Activated gamma-delta T cell treated with Interleukin-2 at 50 U/mL for 16 hours (primary cell): ENCODE measurements around the gene CSF2RB.

Experiments
- DNase-seq: peaks from one replicate; pipeline ENCODE4 v3.0.0-alpha.2; 2020

The CSF2RB gene

GRCh38 chr22:36913427-36914389 is at the start of gene CSF2RB:
Gene CSF2RB (plus strand): TSS chr22:36913628. CDS start chr22:36922208, 8,580 bp downstream.
- DNase-seq, result no peak

- no peak for DNase-seq
These were observed 49.4 kb upstream of the CSF2RB start for GRCh38 chr22:36863979-36864378.

DNA sequence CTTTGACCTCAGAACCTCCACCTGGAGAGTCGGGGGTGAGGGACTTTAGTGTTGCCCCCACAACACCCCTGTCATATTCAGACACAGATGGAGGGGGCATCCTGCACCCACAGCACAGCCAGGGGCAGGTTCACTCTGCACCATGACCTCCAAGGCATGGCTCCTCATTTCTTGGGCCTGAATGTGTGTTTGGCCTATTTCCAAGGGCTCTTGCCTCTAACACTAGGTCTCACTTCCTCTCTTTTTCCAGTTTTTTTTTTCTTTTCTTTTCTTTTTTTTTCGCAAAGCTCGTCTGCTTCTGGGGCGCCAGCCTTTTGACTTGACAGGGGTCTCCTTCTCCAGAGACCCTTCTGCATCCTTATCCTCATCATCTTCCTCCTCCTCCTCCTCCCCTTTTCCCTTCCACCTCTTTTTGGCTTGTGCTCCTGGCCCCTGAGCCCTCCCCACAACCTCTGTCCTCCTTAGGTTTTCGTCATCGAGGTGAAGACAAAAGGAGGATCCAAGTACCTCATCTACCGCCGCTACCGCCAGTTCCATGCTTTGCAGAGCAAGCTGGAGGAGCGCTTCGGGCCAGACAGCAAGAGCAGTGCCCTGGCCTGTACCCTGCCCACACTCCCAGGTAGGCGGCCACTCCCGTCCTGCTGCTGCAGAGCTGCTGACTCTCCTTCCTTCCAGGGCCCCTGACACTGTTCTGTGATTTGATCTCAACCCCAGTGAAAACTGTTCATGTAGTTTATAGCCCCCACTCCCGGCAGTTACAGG is 48.8 kb upstream of the CSF2RB start:
- DNase-seq, result no peak

- no peak for DNase-seq
These were observed 48.1 kb upstream of the CSF2RB start for GRCh38 chr22:36865346-36865745.

DNA sequence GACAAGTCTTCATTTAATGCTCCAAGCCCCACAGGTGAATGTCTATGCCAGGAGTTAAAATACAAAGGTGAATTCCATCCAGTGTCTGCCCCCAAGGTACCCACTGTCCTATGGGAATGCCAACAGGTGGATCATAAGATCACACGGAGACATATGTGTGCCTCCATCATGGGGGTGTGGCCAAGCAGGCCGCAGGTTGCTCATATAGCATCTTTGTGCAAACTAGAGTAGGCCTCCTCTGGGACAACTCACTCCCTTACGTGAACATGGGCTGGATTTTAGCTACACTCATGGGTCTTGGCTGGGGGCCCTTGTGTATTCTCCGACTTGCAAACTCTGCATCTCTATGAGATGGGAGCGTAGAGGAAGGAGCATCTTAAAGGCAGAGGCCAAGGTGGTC is 45.7 kb upstream of the CSF2RB start:
- DNase-seq, result no peak

- DNase-seq, result no peak
These were observed 44.8 kb upstream of the CSF2RB start for GRCh38 chr22:36868546-36869181.

DNA sequence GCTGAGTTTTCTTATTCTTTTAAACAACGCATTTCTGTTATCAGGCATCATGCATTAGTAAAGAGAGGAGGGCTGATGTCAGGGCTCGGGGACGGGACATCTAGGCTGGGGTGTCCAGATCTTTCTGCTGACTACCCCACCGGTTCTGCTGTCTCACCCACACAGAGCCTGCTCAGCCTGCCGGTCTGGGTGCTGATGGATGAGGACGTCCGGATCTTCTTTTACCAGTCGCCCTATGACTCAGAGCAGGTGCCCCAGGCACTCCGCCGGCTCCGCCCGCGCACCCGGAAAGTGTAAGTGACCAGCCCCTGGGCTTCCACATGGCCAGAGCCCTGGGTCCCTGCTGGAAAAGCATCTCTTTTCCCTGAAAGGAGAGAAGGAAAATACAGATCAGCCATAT is 43.2 kb upstream of the CSF2RB start:
- no peak for DNase-seq

- DNase-seq, result no peak
These were observed 41.8 kb upstream of the CSF2RB start for GRCh38 chr22:36871669-36872081.

DNA sequence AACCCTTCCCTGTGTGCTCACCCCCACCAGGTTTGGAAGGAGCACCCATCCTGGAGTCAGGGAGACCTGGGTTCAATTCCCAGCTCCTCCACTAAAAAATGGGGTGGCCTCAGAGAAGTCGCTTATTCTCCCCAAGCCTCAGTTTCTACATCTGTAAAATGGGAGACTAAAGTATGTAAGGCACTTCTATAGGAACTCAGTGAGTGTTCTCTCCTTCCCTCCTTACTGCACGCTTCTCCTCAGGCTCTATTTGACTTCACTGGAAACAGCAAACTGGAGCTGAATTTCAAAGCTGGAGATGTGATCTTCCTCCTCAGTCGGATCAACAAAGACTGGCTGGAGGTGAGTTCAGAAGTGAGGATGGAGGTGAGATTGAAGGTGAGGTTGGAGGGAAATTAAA is 41.3 kb upstream of the CSF2RB start:
- DNase-seq, result no peak

- no peak for DNase-seq
These were observed 40.4 kb upstream of the CSF2RB start for GRCh38 chr22:36872866-36873498.

DNA sequence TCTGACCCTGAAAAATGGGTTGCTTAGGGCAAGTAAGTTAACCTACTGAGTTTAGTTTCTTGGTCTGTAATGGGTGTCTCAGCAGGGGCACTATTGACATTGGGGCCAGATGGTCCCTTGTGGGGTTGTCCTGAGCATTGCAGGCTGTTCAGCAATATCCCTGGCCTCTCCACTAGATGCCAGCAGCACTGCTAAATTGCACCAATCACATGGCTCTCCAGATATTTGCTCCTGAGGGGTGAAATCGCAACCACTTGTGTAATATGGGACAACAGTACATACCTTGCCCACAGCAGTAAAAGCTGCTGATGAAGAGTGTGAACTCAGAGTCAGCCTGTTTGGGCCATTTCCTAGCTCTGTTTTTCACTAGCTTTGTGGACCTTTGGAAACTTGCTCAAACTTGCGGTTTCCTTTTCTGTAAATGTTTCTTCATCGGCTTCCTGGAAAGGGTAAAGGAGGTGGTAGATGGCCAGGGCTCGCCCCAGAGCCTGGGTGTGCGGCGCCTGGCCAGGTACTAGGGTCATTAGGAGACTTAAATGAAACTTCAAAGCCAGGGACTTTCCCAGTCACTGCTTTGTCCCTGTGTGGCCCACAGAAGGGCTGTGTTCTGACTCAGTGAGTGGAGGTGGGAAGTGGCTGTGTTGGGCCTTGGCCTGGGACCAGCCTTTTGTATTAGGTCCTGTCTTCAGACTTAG is 39.7 kb upstream of the CSF2RB start:
- DNase-seq, result no peak

DNA sequence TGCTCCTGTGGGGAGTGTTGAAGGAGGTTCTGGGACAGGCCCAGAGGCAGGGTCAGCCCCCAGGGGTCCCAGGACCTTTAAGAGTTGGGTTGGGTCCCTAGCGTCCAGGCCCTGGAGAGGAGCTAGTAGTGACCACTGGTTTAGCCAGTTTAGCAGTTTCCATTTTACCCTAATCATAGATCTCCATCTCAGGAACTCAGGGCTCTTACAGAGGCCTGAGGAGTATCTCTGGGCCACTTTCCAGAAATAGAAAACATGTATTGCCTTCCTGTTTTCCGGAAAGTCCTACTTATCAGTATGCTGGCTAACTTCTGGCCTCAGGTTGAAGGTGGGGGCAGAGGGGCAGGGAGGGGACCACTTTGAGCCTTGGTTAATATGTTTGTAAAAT is 39.1 kb upstream of the CSF2RB start:
- no peak for DNase-seq

- no peak for DNase-seq
These were observed 38.7 kb upstream of the CSF2RB start for GRCh38 chr22:36874736-36875135.

GRCh38 chr22:36875741-36876140 is 37.7 kb upstream of the CSF2RB start:
- no peak for DNase-seq

- no peak for DNase-seq
These were observed 33.7 kb upstream of the CSF2RB start for GRCh38 chr22:36879775-36880174.

- DNase-seq, result no peak
These were observed 31.8 kb upstream of the CSF2RB start for GRCh38 chr22:36881504-36882245.

- DNase-seq, result no peak
These were observed 28.9 kb upstream of the CSF2RB start for GRCh38 chr22:36884349-36885158.

- no peak for DNase-seq
These were observed 28.0 kb upstream of the CSF2RB start for GRCh38 chr22:36885474-36885873.

GRCh38 chr22:36886016-36886415 is 27.4 kb upstream of the CSF2RB start:
- DNase-seq, result no peak

DNA sequence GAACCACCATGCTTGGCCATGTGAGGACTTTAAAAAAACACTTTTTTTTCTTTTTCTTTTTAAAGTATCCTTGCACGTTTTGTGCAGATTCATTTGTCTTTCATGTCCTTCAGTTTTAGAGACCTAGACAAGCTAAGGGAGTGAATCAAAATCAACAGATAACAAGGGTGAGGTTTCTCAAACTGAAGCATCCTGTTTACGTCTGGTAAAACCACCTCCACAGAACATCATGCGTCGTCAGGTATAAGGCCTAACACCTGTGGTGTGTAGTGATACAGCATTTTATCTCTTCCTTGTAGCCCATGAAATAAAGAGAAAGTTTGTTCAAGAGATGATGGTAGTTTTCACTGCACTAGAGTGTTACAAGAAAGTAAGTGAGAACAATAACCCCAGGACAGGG is 26.3 kb upstream of the CSF2RB start:
- no peak for DNase-seq

- no peak for DNase-seq
These were observed 21.8 kb upstream of the CSF2RB start for GRCh38 chr22:36891646-36892045.
